Measurements from ENCODE around the gene DGAT2.
A peak's percentile ranks its signal among the peaks of the same experiment; 100 is the strongest.

DGAT2 gene

DNA sequence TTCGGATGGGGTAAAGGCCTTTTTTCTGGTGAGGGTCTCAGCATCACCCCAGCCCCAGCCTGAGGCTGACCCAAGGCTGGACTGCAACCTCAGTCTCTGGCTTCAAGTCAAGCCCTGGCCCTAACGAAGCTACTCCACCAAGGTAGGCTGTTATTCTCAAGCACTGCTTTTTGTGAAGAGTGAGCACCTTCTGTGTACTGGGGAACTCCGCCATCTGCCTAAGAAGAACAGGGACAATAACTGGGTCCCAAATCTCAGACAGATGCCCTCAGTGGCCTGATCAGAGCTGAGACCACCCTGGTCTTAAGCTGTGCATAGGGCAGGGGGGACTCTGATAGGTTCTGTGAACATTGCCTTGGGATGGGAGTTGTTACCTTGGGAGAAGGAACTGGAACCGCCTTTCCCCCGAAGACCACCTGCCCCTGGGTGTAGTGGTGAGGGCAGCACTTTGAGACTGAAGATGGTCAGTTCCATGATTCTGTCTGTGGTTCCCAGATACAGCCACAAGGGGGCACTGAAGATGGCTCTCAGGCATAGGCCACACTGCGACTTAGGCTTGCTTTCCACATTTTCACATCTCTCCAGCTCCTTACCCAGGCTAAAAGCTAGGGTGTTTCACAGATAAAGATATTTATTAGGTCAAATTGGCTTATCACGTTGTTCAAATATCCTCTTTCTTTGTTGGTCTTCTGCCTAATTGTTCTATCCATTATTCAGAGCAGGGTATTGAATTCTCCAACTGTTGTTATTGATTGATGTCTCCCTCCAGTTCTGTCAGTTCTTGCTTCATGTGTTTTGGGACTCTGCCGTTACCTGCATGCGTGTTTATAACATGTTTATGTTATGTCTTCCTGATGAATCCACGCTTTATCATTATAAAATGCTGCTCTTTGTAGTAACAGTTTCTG lies 34.6 kb downstream of the DGAT2 start:
- DNase-seq, result peak; percentile 98

DNA sequence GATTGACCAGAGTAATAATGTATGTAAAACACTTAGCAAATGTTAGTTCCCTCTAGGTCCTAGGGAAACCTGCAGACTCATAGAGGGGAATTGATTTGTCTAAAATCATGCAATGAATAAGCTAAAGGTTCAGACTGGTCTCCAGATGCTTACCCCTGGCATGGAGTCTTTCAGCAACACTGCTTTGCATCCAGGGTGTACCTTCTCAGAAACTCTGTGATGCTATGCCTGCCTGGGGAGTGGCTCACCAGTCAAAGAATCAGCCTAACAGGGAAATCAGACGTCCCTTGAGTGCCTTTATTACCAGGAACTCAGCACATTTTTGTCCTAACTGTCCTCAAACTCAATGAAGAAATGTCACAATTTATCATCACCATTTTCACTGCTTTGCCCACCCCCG lies 40.5 kb downstream of the DGAT2 start:
- no peak for DNase-seq

DNA sequence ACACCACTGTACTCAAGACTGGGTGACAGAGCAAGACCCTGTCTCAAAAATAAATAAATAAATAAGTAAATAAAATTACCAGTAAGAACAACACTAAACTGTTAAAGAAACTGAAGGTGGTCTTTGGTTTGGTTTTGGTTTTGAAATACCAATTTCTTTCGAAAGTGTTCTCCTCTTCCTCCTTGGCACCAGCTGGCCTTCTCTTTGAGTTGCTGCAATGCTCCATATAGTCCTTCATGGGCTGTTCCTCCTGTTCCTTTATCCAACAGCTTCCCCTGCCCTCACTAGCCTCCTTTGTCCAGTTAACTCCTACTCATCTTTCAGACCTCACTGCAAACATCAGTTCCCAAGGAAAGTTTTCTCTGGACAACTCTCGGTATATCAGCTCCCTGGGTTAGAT lies 41.4 kb downstream of the DGAT2 start:
- DNase-seq, result no peak

DNA sequence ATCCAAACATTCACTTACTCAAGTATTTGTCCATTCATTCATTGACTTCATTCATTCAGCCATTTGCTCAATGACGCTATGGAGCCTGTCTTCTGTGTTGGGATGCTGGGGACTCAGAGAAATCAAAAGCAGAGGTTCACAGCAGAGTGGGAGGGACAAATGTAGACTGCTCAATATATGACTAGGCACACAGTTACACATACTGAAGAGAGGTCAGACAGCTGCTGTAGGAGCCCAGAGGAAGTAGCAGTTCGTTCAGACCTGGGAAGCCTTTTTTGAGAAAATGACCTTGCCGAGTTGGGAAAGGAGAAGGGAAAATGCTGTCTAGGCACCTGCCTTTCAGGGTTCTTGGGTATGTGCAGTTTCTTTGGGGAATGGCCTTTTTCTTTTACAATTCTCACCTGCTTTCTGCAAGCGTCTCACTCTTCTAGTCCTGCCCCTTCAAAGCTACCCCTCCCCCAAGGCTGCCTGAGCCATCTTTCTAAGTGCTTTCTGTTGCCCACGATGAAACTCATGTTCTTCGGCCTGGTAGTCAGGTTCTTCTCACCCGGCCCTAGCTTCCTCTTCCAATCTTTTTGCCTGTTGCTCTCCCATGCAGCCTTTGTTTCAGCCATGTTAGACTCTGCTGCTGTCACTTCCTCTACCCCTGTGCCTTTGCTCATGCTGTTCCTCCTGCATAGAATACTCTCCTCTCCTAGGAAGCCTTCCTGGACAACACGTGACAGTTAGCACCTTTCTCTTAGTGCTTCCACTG lies 42.2 kb downstream of the DGAT2 start:
- no peak for DNase-seq

DNA sequence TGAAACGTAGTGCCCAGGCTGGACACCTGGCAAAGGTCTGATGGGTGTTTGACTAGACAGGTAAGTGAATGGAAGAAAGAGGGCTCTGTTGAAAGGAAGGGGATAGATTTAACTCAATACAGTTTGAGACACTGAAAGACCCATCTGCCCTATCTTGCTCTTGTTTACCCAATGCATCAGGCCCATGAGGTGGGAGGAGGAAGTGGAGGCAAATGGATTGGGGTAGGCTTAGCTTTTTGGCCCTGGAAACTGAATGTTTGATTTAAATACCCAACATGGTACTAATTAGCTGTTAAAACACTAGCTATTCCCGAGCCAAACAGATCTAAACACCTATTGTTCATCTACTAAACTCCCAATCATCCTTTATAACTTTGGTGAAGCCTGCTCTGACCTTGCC lies 42.9 kb downstream of the DGAT2 start:
- no peak for DNase-seq

DNA sequence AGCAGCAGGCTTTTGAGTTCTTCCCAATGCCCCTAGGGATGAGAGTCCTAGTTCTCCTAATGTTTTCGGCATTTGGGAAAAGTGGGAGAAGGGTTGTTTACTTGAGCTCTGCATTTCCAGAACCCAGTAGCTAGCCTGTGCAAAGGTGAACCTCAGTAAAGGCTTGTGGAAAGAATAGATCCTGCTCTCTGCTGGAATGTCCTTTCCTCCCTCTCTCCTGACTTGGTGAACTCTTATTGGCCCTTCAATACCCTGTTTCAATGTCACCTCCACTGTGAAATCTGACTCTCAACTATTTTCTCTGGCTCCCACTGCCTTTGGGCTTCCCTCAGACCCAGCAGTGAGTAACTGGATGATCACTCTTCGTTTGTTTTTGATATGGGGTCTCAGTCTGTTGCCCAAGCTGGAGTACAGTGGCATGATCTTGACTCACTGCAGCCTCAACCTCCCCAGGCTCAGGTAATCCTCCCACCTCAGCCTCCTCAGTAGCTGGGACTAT lies 44.0 kb downstream of the DGAT2 start:
- DNase-seq, result no peak

DNA sequence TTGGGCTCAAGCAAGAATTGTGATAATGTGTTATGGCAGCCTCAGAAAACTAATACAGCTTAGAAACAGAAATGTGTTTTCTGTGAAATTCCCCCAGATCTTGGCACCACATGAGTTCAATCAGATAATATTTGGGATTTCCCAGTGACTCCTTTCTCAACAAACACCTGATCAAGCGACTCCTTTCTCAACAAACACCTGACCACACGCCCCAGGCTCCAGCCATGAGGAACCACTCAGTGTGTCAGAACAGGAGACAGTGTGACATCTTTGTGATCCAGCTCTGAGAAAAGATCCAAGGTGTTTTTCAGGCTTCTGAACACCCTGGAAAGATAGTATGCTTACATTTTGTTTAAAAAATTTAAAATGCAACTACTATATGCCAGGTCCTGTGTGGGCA lies 44.5 kb downstream of the DGAT2 start:
- DNase-seq, result no peak

DNA sequence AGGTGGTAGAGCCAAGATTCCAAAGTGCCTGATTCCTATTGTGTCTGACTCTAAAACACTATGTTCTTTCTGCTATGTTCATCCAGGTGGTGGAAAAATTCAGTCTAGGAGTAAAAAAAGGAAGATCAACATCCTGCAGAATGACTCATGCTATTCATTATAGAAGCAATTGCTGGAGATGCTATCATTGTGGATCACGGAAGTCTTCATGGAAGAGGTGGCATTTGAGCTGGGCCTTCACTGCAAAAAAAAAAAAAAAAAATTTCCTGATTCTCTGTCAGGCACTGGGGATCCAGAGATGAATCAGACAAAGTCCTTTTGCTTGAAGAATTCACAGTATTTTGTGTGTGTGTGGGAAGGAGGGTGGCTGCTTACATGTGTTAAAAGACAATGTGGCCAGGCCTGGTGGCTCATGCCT lies 45.1 kb downstream of the DGAT2 start:
- peak; percentile 73 for DNase-seq

DNA sequence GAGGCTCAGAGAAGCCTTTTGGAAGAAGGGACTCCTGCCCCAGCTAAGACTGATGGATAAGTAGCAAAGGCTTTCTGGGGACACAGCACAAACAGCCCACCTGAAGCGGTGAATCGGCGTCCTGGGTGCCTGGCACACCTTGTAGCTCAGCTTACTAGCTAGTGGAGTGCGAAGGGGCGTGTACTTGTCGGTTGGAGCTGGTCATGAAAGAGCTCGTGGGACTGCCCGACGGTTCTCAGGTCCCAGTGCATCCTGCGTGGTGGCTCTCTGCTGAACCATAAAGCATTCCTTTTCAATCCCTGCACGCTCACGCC lies 45.7 kb downstream of the DGAT2 start:
- no peak for DNase-seq

DNA sequence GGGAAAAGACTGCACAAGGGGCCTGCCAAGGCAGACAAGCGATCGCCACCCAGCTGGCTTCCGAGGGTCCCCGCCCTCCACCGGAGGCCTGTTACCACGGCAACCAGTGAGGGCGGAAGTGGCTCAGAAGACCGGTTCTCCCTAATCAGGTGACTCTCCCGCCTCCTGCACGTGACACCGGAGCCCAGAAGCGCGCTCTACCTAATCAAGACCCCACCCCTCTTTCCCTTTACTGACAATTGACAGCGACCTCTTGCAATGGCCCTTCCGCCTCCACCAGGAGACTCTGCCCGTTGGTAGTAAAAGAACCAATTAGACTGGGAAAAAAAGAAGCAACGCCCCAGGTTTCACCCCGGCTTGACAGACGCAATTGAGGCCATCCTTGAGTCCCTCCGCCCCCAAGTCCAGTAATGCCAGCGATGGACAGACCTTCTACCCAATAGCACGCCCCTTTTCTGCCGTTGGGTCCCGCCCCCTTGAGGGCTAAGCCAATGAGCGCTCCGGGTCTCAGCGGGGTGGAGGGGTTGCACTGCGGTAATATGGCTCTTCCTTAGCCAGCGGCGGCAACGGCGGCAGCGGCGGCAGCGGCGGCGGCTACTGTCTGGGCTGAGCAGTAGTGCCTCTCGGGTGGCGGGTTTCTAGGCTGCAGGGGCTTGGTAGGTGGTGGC lies 46.2 kb downstream of the DGAT2 start, which contains the start of gene UVRAG:
Gene UVRAG (plus strand): TSS at position 534 of the 668 bp plus-strand sequence. CDS start 198 bp downstream, outside the sequence.
- DNase-seq, result peak; percentile 100

DNA sequence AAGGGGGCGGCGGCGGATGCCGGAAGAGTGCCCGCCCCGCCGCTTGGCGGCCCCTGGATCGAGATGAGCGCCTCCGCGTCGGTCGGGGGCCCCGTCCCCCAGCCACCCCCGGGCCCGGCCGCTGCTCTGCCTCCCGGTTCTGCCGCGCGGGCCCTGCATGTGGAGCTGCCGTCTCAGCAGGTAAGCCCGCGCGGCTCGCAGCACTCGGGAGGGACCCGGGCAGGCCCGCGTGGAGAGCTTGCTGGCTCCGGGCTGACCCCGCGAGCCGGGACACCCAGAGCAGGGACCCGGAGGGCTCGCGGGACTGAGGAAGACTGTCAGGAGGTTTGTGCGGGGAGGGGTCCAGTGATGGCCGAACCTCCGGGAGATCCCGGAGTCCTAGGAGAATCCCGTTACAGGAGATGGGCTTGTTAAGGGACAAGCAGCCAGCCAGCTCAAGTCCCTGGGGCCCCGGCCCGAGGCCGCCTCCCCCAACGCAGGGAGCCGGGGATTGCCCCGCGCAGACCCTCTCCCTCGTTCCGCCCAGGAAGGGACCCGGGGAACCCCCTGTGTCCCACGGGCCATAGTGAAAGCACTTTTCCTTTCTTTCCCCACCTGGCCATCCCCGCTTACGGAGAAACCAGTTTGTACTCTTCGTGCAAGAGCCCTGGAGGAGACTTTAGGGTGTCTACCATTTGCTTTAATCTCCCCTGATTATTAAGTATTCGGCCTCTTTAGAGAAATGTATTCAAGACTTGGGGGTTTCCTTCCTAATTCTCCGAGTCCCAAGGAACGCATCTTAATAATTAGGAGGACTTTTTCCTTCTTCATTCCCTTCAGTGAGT lies 47.0 kb downstream of the DGAT2 start:
- peak; percentile 94 for DNase-seq

DNA sequence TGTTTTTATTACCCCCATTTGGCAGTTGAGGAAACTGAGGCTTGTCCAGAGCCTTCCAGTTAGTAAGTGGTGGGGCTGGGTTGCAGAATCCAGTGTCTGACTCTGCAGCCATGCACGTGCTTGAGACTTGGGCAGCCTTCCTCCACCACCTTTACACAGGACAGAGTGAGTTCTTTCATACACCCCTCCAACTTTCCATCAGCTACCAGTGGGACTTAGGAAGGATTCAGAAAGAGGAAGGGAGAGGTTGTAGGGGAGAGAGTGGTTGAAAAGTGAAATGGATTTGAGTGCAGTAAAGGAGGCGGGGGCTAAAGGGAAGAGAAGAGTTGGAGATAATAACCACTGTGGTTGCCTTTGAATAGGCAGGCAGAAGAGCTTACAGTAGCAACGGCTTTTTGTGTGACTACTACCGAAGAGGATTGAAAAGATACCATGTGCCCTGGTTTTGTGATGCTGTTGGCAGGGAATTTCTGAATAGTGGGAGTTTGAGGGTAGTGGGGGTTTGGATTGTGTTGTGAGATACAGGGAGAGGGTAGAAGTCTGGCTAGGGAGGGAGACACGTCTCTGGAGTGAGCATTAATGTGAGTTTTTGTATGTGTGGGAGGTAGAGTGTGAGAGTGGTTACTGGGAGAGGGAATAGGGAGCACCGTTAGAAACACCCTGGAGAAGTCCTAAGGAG lies 48.1 kb downstream of the DGAT2 start:
- peak; percentile 97 for DNase-seq

DNA sequence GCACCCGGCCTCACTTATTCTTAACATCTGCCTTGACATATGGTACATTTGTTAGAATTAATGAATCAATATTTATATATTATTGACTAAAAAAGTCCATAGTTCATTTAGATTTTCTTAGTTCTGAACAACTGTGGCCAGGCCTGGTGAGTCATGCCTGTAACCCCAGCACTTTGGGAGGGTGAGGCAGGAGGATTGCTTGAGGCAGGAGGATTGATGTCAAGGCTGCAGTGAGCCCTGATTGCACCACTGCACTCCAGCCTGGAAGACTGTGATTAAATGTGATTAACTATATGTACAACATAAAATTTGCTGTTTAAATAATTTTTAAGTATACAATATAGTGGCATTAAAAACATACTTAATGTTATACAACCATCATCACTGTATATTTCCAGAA lies 52.1 kb downstream of the DGAT2 start:
- DNase-seq, result no peak

DNA sequence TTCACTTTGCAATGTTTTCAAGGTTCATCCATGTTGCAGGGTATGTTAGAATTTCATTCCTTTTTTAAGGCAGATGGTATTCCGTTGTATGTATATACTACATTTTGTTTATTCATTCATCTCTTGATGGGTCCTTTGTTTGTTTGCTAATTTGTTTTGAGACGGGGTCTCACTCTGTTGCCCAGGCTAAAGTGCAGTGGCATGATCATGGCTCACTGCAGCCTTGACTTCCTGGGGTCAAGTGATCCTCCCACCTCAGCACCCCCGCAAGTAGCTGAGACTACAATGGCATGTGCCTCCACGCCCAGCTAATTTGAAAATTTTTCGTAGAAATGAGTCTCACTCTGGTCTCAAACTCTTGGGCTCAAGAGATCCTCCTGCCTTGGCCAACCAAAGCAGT lies 52.6 kb downstream of the DGAT2 start:
- no peak for DNase-seq

DNA sequence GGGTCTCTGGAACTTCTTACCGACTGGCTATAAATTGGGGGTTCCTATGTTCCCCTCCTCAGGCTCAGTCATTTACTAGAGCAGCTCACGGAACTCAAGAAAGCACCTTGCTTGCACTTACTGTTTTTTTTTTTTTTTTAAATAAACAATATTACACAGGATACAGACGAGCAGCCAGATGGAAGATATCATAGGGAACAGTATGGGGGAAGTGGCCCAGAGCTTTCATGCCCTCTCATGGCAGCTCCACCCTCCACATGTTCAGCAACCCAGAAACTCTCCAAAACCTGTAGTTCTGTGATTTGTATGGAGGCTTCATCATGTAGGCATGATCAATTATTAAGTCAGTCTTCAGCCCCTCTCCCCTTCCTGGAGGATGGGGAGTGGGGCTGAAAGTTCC lies 54.0 kb downstream of the DGAT2 start:
- no peak for DNase-seq

DNA sequence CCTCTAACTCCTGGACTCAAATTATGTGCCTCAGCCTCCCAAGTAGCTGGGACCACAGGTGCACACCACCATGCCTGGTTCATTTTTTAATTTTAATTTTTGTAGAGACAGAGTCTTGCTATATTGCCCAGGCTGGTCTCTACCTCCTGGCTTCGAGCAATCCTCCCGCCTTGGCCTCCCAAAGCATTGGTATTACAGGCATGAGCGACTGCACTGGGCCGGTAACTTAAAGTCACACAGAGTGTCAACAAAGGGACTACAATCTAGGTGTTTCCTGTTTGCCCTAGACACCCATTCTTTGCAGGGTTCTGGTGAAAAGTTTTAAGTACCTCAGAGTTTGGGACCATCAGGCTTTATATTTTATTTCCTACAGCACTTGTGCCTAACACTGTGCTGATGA lies 54.8 kb downstream of the DGAT2 start:
- DNase-seq, result no peak

DNA sequence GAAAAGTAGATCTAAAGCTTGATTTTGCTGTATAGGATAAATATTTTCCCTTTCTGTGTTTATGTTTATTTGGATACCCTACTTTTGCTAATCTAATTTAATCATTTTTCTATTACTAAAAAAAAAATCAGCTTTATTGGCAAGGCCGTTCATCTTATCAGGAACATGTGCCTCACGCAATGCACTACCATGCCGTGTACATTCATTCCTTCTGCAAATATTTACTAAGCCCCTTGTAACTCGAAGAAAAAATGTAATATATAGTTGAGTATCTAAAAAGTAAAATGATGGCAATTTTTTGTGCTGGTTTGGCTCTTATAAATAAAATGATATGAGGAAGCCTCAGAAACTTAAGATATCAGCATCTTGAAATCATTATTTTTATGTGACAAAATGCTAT lies 55.4 kb downstream of the DGAT2 start:
- peak; percentile 91 for DNase-seq

DNA sequence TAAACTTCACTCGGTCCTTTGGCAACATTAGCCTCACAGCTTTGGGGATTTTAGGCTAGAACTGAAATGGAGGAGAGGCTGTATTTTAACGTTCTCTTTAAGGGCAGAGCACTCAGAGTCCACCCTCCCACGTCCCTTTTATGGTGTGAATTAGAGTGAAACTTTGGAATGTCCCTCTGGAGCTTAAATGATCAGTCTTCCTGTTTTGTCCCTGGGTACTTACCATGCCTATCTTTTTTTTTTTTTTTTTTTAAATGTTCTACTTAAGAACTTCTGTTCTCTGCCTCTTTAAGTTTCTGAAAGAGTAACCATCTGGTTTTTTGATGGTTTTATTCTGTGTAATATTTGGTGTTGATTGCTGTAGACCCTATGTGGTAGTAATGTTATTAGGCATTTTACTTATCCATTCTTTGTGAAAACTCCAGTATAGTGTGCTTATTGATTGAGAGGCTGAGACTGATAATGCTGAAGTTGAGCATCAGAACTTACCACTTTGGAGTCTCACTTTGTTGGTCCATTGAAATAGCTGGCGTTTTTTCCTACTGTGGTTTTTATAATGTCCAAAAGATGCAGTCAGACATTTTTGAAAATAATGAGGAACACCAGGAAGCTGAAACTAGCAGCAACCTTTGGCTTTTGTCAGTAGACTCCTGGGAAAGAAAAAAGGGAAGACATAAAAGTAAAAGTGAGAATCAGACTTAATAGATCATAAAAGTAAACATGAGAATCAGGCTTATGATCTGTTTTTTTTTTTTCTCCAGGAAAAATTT lies 58.1 kb downstream of the DGAT2 start:
- DNase-seq, result no peak

DNA sequence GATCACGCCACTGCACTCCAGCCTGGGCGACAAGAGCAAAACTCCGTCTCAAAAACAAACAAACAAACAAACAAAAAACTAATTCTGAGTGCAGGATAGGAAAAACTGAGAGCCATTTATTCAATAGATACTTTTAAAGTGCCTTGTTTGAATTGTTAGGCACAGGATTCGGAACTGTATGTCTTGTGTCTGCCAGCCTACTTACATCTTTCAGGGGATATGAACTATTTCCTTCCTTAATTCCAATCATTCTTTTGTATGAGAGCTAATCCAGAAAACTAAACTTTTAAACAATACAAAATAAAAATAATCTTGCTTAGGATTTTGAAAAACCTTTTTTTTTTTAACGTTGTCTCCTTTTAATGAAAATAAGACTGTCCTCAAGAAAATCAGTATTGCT lies 59.0 kb downstream of the DGAT2 start:
- no peak for DNase-seq

DNA sequence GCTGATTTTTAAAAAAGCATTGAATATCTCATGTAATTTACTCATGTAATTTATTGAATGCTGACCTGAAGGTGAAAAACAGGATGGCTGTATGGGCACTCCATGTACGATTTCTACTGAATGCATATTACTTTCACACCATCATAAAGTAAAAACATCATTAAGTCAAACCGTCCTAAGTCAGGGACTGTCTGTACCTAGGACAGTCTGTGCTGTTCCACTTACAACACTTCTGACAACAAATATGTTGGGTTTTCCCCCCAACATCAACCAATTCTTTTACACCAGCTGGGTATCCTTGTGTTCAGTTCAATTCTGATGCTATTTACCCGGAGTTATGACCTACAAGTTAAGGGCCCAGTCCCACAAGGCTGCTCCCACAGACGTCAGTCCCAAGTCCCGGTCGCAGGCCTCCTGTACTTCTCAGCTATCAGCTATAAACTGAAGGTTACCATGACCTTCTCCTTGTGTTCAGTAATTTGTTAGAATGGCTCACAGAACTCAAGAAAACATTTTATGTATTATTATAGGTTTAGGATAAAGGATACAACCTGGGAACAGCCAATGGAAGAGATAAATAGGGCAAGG lies 63.4 kb downstream of the DGAT2 start:
- no peak for DNase-seq

DNA sequence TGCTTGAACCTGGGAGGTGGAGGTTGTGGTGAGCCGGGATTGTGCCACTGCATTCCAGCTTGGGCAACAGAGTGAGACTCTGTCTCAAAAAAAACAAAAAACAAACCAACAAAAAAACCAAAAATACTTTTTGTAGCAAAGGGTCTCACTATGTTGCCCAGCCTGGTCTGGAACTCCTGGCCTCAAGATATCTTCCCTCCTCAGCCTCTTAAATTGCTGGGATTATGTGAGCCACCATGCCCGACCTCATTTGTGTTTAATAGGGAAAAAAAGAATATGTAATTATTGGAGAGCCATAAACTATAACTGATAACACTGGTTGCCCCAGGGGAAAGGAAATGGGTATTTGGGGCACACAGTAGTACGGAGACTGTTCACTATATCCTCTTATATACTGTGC lies 66.2 kb downstream of the DGAT2 start:
- DNase-seq, result no peak
